Kasumi-1 (cell line): Measurements from ENCODE around the gene ZP2.
"Not testable (repeated sequence)": the region's sequence is repeated elsewhere in the genome, so short reads cannot be mapped to it uniquely, and the experiment has no call there.

Experiments used
- DNase-seq, 2 experiments: peaks; one replicate each; lab custom pipeline; 2025; lab: John Stamatoyannopoulos, UW

The ZP2 gene

DNA sequence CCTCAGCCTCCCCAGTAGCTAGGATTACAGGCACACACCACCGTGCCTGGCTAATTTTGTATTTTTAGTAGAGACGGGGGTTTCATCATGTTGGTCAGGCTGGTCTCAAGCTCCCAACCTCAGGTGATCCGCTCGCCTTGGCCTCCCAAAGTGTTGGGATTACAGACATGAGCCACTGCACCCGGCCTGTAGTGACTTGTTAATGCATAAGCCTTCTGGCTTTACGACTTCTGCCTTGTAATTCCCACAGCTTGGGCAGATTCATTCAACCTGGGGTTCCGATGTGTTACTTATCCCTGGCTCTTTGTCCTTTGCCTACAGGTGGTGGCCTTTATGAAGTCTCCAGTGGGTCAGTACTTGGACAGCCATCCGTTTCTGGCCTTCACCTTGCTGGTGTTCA lies 41.3 kb downstream of the ZP2 start:
- not testable (repeated sequence) for DNase-seq

DNA sequence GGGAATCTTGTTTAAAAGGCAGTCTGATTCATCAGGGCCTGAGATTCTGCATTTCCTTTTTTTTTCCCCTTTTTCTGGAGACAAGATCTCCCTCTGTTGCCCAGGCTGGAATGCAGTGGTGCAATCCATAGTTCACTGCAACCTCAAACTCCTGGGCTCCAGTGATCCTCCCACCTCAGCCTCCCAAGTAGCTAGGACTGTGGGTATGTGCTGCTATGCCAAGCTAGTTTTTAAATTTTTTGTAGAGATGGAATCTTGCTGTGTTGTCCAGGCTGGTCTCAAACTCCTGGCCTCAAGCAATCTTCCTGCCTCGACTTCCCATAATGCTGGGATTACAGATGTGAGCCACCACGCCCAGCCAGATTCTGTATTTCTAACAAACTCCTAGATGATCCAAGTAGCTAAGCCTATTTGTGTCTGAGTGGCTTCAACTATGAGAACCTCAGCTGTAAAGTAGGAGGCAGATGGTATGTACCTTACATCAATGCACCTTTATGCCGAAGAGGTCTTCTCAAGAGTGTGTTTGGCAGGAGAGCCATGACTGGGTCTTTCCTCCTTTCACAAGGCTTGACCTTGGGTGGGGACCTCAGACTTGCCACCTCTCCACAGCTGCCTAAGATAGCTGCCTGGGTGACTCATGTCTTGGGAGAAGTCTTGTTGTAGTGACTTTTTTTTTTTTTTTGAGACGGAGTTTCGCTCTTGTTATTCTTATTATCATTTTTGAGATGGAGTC lies 42.0 kb downstream of the ZP2 start:
- DNase-seq = no peak

DNA sequence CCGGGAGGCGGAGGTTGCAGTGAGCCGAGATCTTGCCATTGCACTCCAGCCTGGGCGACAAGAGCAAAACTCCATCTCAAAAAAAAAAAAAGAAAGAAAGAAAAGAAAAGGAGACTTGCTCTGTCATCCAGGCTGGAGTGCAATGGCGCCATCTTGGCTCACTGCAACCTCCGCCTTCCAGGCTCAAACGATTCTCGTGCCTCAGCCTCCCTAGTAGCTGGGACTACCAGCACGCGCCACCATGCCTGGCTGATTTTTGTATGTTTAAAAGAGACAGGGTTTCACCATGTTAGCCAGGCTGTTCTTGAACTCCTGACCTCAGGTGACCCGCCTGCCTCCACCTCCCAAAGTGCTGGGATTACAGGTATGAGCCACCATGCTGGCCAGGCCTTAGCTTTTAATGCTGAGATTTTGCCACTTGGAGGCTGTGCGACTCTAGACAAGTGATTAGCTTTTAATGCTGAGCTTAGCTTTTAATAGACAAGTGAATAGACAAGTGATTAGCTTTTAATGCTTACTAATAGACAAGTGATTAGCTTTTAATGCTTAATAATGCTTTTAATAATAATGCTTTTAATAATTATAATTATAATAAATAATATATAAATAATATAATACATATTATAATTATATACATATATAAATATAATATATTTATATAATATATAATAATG lies 43.3 kb downstream of the ZP2 start:
- no peak for DNase-seq

DNA sequence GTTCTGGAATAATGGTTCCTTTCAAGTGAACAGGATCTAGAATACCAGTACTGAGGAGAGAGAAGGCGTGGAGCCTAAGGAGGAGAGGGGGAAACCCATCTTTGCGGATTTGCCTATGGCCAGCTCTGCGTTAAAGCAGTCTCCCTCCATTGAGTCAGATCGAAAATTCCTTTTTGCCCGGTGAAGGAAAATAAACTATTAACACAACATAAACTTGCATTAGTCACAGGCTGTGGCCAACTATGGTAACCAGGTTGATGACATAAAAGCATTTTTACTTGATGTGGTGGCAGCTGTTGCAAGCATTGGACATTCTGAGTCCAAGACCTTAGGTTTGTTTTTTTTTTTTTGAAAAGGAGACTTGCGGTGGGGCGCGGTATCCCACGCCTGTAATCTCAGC lies 44.0 kb downstream of the ZP2 start:
- DNase-seq = no peak

DNA sequence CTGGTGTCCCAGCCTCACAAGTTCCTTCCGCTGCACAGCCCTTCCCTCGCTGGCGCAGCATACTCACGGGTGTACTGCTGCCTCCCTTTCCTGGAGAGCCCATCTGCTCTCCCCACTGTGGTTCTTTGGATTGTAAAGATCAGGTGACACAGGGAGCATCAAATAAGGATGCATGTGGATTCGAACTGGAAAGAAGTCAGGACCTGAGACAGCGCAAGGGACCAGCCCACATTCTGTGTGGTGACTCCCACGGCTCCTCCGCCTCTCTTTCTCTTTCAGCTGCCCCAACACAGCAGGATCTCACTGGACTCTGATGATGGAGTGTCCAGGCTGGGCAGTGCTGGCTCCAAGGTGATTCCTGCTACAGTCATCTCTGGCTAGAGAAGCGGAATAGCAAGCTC lies 44.8 kb downstream of the ZP2 start:
- DNase-seq = no peak

DNA sequence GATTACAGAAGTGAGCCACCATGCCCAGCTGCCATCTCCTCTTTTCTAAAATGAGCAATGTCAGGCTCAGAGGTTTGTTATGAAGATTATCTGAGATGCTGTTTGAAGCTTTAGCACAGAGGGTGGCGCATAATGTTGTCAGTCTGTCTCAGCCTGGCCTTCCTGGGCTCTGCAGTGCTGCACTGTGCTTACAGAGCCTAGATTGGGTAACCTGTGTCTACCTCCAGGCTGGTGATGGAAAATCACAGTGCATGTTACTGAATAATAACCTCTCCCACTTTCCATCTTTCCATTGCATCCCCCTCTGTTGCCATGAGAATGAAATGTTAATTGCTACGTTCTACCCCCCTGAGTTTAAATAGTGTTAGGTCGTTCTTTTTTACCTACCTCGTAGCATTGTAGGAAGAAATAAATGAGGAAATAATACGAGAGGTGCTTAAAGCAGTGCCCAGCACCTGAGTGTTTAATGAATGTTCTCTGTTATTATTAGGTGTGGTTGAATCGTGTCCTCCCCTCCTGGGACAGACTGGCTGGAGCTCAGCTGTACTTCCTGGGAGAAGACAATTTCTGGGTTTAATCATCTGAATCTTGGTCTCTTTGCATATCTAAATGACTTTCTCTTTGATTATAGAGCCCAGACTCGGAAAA lies 46.7 kb downstream of the ZP2 start:
- DNase-seq = no peak

DNA sequence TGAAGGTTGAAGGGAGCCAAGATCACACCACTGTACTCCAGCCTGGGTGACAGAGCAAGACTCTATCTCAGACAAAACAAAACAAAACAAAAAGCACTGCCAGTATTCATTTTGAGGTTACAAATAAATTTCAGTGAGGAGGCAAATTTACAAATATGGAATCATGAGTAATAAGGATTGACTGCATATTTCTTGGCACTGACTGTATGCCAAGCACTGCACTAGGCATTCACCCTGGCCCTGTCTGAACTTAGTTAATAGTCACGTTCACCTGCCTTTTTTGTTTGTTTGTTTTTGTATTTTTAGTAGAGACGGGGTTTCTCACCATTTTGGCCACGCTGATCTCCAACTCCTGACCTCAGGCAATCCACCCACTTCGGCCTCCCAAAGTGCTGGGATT lies 47.8 kb downstream of the ZP2 start:
- no peak for DNase-seq

DNA sequence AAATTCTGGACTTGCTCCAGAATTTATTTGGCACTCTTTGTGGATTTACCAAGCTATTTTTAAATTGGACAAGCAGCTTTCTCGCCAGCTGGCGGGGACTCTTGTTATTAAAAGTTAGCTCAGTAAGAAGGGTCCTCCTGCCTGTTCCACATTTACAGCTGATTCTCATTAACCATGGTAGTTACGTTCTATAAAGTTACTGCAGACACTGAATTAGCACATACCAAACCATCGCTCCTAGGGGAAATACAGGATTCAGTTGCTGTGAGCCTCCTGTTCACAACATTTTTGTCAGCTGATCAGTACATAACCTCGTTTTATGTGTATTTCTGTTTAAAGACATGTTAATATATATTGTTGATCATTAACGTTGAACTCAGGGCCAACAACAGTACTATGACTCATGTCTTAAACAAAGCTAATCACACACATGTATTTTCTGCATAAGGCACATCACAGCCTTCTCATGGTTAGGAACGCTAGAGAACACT lies 48.7 kb downstream of the ZP2 start:
- no peak for DNase-seq

DNA sequence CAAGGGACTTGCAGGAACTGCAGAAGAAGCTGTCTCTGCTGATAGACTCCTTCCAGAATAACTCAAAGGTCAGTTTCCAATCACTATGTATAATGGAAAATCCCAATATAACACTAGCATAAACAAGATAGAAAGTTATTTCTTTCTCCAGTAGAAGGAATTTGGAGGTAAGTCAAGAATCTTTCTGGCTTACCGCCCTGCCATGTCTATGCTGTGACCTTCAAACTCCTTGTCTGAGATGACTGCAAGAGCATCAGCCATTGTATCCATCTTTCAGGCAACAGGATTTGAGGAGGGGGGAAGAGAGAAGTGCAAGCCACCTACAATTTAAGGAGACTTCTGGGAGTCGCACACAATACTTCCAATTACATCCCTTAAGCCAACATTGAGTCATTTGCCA lies 50.2 kb downstream of the ZP2 start:
- no peak for DNase-seq

DNA sequence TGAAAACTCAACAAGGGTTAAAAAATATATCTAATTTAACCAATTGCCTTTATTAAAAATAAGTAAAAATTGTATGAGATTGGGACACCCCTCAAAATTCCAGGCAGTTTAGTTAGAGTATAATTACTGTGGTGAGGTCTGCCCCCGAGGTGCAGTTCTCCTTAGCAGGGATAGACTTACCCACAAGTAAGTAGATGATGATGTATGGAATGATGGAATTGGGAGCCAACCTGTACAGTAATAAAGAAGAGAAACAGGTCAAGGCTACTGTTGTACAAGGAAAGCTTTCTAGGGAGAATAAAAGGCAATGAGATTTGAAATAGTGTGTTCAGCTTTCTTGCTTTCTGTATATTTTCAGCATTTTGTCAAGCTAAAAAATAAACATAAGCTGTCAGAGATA lies 51.1 kb downstream of the ZP2 start:
- DNase-seq = no peak

DNA sequence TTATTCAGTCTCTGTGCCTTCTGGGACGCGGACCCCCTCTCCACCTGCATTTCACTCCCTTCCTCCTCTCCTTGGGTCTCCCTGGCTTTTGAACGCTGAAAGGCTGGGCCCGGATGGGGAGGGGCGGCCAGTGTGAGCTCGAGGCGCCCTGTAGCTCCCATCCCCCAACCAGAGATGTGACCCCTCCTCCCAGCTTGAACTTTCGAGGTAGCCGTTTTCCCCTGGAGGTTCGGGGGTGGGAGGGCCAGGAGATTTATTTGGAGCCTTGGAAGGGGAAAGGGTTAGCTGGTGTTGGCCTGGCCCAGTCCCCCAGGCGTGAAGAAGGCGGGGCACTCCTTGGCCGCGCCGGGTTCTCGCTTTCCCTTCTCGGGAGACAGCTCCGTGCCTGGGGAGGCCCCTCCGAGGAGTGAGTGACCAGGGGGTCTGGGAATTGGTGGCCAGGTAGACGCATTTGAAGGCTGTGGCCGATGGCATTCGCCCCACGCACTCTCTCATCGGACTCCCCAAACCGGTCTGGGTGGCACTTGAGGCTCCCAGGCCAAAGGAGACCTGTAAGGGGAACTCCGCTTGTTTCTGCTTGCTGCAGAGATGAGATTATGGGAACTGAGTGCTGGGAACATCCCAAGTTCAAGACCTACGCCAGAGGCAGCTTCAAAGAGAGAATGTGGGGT lies 52.0 kb downstream of the ZP2 start:
- peak in 1 of 2 experiments; percentile 11 for DNase-seq

DNA sequence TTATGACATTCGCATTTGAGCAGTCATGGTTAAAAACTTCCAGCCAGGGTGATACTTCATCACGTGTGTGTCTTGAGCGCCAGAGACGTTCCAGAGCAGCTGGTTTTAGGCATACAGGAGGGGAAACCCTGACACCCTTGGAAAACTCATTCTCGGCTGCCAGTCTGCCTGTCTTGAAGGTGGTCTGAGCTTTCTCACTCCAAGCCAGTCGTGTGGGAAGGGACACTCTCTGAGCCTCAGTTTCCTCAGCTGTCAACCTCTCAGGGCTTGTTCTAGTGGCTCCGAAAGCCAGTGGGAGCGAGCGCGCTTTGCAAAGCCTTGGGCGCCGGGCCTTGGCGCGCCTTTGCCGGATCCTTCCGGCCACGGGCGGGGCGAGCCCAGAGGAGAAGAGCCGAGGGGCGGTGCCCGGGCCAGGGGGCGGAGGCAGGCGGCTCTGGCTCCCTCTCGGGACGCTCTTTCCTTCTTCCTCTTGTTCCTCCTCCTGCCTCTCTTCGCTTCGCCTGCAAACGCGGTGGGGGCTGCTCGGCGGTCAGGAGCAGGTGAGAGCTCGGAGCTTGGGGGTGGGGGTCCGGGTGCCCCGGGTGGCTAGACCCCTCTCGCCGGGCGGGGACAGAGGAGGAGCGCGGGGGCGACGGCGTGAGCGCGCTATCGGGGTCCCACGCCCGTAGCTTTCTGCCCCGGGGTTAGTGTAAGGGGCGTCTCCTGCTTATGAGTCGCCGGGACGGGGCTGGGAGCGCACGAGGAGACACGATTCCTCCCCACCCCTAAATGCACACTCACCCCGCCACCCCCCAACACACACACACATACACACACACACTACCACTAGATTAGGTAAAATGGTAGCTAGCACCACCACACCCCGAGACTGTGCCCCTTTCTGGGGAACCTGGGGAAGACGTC lies 52.9 kb downstream of the ZP2 start, which contains the start of gene LDAF1:
LDAF1 (plus strand) TSS at position 467 of the 903 bp plus-strand sequence. CDS start 2,509 bp downstream, outside the sequence.
- peak; percentile 39 to 46 for DNase-seq

DNA sequence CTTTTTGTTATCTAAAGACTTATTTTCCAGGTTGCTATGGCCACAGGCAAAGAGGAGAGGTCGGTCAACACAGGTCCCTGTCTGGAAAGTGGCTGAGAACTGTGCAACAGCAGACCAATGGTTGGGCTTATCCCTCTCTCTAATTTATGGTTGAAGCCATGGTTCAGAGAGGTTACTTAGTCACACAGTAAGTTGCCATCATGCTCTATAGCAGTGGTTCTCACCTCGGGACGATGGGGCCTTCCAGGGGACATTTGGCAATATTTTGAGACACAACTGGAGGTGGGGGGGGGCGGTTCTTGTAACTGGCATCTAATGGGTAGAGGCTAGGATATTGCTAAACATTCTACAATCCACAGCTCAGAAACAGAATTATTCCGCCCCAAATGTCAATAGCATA lies 53.7 kb downstream of the ZP2 start:
- no peak for DNase-seq

DNA sequence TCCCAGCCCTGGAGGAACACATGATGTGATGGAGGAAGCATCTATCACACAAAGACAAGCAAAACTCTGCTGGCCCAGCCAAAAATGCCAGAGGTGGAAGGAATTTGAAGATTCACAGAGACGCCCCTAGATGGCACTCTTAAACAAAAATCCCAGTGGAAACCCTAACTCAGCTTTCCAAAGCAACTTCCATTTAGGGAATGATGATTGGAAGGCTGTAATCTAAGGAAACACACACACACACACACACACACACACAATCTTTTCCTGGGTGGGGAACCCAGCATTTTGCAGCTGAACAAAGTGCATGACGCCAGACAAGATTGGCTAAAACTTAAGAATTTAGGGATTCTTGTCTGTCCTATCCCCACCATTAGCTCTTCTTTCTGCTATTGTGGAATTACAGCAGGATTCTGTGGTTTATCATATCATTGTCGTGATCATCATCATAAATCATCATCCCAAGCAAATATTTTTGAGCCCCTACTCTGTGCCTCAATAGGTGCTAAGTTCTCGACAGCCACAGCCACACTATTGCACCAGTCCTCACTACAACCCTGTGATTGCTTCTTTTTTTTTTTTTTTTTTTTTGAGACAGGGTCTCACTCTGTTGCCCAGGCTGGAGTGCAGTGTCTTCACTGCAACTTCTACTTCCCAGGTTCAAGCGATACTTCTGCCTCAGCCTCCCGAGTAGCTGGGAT lies 54.5 kb downstream of the ZP2 start:
- peak in 1 of 2 experiments; percentile 31 for DNase-seq

DNA sequence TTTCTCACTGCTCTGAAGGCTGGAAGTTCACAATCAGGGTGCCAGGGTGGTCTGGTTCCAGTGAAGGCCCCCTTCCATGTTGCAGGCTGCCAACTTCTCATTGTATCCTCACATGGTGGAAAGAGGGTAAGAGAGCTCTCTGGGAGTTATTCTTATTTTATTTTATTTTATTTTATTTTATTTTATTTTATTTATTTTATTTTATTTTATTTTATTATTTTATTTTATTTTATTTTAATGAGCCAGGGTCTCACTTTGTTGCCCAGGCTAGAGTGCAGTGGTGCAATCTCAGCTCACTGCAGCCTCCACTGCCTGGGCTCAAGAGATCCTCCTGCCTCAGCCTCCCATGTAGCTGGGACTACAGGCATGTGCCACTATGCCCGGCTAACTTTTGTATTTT lies 55.4 kb downstream of the ZP2 start:
- DNase-seq = not testable (repeated sequence)

DNA sequence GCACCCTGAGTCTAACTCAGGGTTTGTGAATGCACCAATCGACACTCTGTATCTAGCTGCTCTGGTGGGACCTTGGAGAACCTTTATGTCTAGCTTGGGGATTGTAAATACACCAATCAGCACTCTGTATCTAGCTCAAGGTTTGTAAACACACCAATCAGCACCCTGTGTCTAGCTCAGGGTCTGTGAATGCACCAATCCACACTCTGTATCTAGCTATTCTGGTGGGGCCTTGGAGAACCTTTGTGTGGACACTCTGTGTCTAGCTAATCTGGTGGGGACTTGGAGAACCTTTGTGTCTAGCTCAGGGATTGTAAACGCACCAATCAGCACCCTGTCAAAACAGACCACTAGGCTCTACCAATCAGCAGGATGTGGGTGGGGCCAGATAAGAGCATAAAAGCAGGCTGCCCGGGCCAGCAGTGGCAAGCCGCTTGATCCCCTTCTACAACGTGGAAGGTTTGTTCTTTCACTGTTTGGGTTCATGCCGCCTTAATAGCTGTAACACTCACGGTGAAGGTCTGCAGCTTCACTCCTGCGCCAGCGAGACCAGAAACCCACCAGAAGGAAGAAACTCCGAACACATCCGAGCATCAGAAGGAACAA lies 58.1 kb downstream of the ZP2 start:
- DNase-seq = not testable (repeated sequence)

DNA sequence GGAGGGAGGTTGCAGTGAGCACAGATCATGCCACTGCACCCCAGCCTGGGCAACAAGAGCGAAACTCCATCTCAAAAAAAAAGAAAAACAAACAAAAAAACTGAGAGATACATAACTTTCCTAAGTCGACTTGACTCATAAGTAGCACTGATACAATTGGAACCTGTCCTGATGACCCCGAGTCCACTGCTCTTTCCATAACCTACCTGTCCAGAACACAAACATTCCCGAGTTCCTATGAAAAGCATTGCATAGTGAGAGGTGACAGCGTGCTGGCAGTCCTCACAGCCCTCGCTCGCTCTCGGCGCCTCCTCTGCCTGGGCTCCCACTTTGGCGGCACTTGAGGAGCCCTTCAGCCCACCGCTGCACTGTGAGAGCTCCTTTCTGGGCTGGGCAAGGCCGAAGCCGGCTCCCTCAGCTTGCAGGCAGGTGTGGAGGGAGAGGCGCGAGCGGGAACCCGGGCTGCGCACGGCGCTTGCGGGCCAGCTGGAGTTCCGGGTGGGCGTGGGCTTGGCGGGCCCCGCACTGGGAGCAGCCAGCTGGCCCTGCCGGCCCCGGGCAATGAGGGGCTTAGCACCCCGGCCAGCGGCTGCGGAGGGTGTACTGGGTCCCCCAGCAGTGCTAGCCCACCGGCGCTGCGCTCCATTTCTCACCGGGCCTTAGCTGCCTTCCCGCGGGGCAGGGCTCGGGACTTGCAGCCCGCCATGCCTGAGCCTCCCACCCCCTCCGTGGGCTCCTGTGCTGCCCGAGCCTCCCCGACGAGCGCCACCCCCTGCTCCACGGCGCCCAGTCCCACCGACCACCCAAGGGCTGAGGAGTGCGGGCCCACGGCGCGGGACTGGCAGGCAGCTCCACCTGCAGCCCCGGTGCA lies 59.0 kb downstream of the ZP2 start:
- DNase-seq = not testable (repeated sequence)

DNA sequence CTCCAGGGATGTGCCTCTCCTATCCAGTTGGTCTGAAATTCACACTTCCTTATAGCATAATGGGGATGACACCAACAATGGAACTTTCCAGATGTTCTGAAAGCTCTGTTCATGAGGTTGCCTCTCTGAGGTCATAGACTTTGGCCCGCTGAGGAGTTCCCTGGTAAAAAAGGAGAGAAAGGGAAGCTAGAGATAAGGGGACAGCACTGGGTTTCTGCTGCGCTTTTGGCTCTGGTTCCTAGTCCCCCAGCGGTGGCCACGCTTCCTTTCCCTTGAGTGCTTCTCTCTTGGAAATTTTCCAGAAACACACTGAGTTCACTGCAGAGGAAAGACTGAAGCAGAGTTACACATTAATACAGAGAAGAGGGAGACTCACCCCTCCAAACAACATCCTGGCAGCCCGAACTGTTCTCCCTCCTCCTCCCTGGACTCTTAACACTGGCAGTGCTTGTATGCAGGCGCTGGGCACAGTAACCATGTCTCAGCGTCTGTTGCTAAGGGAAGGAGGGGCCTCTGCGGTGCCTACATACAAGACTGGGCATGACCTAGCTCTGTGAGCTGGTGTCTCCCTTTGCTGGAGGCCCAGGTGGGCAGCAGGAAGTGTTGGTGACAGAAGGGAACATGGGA lies 60.9 kb downstream of the ZP2 start, which contains the start of gene DNAH3:
DNAH3 (minus strand) TSS at position 472 of the 627 bp plus-strand sequence. CDS start 527 bp downstream, outside the sequence.
- peak; percentile 8 to 23 for DNase-seq
